Endodermal cell (in vitro differentiated cells): Measurements from ENCODE around the gene PPP1R12A. TPM values are rescaled to one million over a fixed set of nuclear protein-coding genes. Genes with fewer than 3 reads are reported as not detected.

Experiments
- DNase-seq: peaks from one replicate; pipeline ENCODE4 v3.0.0-alpha.2; 2017
- H3K27ac ChIP-seq: 2 replicates; pipeline ENCODE4 v1.5.1; 2013; ENCODE audit warnings: mild to moderate bottlenecking, low read depth, low read length, moderate library complexity
- H3K27me3 ChIP-seq: 2 replicates; pipeline ENCODE4 v1.6.1; 2013; ENCODE audit warnings: mild to moderate bottlenecking, low read length, moderate library complexity; ENCODE audit not compliant: insufficient read depth, control insufficient read depth, poor library complexity, severe bottlenecking
- H3K36me3 ChIP-seq: 2 replicates; pipeline ENCODE4 v1.7.0; 2013; ENCODE audit warnings: mild to moderate bottlenecking, low read length, moderate library complexity; ENCODE audit not compliant: control insufficient read depth, insufficient read depth
- H3K4me1 ChIP-seq: one replicate; pipeline ENCODE4 v1.7.0; 2013; ENCODE audit warnings: low read length; ENCODE audit not compliant: control insufficient read depth, insufficient read depth
- H3K4me3 ChIP-seq: 2 replicates; pipeline ENCODE4 v1.5.1; 2013; ENCODE audit warnings: mild to moderate bottlenecking, low read length, moderate library complexity
- H3K9ac ChIP-seq: 2 replicates; pipeline ENCODE4 v1.6.1; 2013; ENCODE audit warnings: mild to moderate bottlenecking, low read length, moderate library complexity; ENCODE audit not compliant: poor library complexity, severe bottlenecking; ENCODE audit errors: extremely low read depth
- H3K9me3 ChIP-seq: 2 replicates; pipeline ENCODE4 v1.6.1; 2013; ENCODE audit warnings: mild to moderate bottlenecking, low read length, moderate library complexity; ENCODE audit not compliant: control insufficient read depth
- H3K27ac Mint-ChIP-seq: 2 replicates; pipeline ENCODE4 v1.8.0; 2020; ENCODE audit warnings: mixed read lengths
- H3K27me3 Mint-ChIP-seq: 2 replicates; pipeline ENCODE4 v1.8.0; 2021; ENCODE audit warnings: mild to moderate bottlenecking, mixed read lengths; ENCODE audit not compliant: insufficient read depth
- H3K36me3 Mint-ChIP-seq: 2 replicates; pipeline ENCODE4 v1.8.0; 2020; ENCODE audit warnings: low read depth, mixed read lengths
- H3K4me1 Mint-ChIP-seq: 2 replicates; pipeline ENCODE4 v1.8.0; 2020; ENCODE audit warnings: mixed read lengths
- H3K4me3 Mint-ChIP-seq: 2 replicates; pipeline ENCODE4 v1.8.0; 2020; ENCODE audit warnings: mild to moderate bottlenecking, moderate library complexity, mixed read lengths
- H3K9me3 Mint-ChIP-seq: 2 replicates; pipeline ENCODE4 v1.8.0; 2020; ENCODE audit warnings: mild to moderate bottlenecking, mixed read lengths
- CTCF ChIP-seq: fragments of 200-600 bp; sonication (generic); conservative IDR thresholded peaks from 2 replicates; pipeline ENCODE4 v1.5.0; 2021; ENCODE audit warnings: antibody characterized with exemption, mild to moderate bottlenecking
- WGBS, 2 experiments: methylation state at CpG; one replicate each; pipeline versions ENCODE4 v1.1.5 to v1.1.7; 2013; ENCODE audit warnings: missing lambda C conversion rate in 2 of 2, mixed read lengths in 1 of 2; ENCODE audit not compliant: insufficient coverage in 1 of 2, insufficient read length in 1 of 2; 5-methylcytosine and 5-hydroxymethylcytosine counted together
- total RNA-seq, 2 donors: library from RNA; stranded (reverse); fragmentation: NEBNext Ultra II Directional in 1 of 2; extraction: Animal tissue kit (Norgen Biotek cat#: 25700) in 1 of 2; gene quantifications; 2 replicates in 1 of 2; 3 replicates in 1 of 2; pipeline ENCODE4 v1.2.1, GENCODE V29; 2021

PPP1R12A gene
- total RNA-seq, 2 donors from 2014 or later, result 80.0 to 94.7 TPM

GRCh38 chr12:79782172-79782900 lies 152.6 kb downstream of the PPP1R12A start:
- Mint-ChIP-seq H3K27ac (no peak overlapping the region), H3K4me3 (no peak overlapping the region)
- no peaks in the 10 kb centered on the region for H3K27me3 ChIP-seq

GRCh38 chr12:79778802-79779448 lies 156.0 kb downstream of the PPP1R12A start:
- Mint-ChIP-seq H3K27me3 (no peaks in the 10 kb centered on the region), H3K9me3 (no peaks in the 10 kb centered on the region), H3K4me3 (no peak overlapping the region), H3K27ac (no peak overlapping the region), H3K4me1 (no peaks in the 10 kb centered on the region), H3K36me3 (peaks cover 28% of the 10 kb centered on the region)
- H3K9ac ChIP-seq, result no peak overlapping the region
- no peaks in the 10 kb centered on the region for H3K4me1 ChIP-seq
- H3K27me3 ChIP-seq, result no peaks in the 10 kb centered on the region
- no peak for DNase-seq
- no peak for TF ChIP-seq CTCF
- H3K4me3 ChIP-seq, result no peak overlapping the region
- no peak overlapping the region for H3K27ac ChIP-seq
- no peaks in the 10 kb centered on the region for H3K9me3 ChIP-seq
- 98 to 100% methylated on average over 1 to 3 of the region's 3 CpGs for WGBS, 2 experiments
- peaks cover 77% of the 10 kb centered on the region for H3K36me3 ChIP-seq

More at GRCh38 chr12:79782172-79782900, 152.6 kb downstream of the PPP1R12A start:
- no peaks in the 10 kb centered on the region for H3K9me3 ChIP-seq
- H3K27ac ChIP-seq, result no peak overlapping the region
- peaks cover 79% of the 10 kb centered on the region for H3K36me3 ChIP-seq
- no peak overlapping the region for H3K4me3 ChIP-seq
- Mint-ChIP-seq H3K36me3 (peaks cover 34% of the 10 kb centered on the region), H3K9me3 (no peaks in the 10 kb centered on the region), H3K27me3 (no peaks in the 10 kb centered on the region), H3K4me1 (no peaks in the 10 kb centered on the region)
- H3K4me1 ChIP-seq, result no peaks in the 10 kb centered on the region
- TF ChIP-seq CTCF, result no peak
- DNase-seq, result no peak
- H3K9ac ChIP-seq, result no peak overlapping the region

- 91% methylated on average over 1 of the region's 1 CpG; no CpG with 5 or more reads in 1 of the 2 experiments for WGBS, 2 experiments
- Mint-ChIP-seq H3K4me3 (no peak overlapping the region), H3K9me3 (no peaks in the 10 kb centered on the region), H3K36me3 (peaks cover 24% of the 10 kb centered on the region), H3K27me3 (no peaks in the 10 kb centered on the region), H3K4me1 (no peaks in the 10 kb centered on the region), H3K27ac (no peak overlapping the region)
- Histone ChIP-seq H3K27ac (no peak overlapping the region), H3K4me3 (no peak overlapping the region), H3K36me3 (peaks cover 64% of the 10 kb centered on the region), H3K9me3 (no peaks in the 10 kb centered on the region), H3K27me3 (no peaks in the 10 kb centered on the region), H3K4me1 (no peaks in the 10 kb centered on the region), H3K9ac (no peak overlapping the region)
- DNase-seq, result no peak
- TF ChIP-seq CTCF, result no peak
Observed at GRCh38 chr12:79776111-79776510, 158.8 kb downstream of the PPP1R12A start.
